Astrocyte (in vitro differentiated cells and primary cell): Measurements from ENCODE around the gene PBXIP1. TPM values are rescaled to one million over a fixed set of nuclear protein-coding genes. Genes with fewer than 3 reads are reported as not detected.

Source experiments
- DNase-seq: peaks from one replicate; pipeline ENCODE4 v3.0.0-alpha.2; 2010; ENCODE audit warnings: low read depth
- FAIRE-seq: peaks from 2 replicates; lab custom pipeline; 2011; peaks lifted over from hg19 to GRCh38; lab: Jason Lieb, UNC
- H2AFZ ChIP-seq: 2 replicates; pipeline ENCODE4 v1.6.0; 2012; ENCODE audit warnings: low read depth, low read length, inconsistent platforms
- H3K27ac ChIP-seq: 2 replicates; pipeline ENCODE4 v1.5.1; 2011; ENCODE audit warnings: low read depth, low read length, inconsistent platforms
- H3K27me3 ChIP-seq: 2 replicates; pipeline ENCODE4 v1.6.0; 2011; ENCODE audit warnings: low read length, inconsistent platforms; ENCODE audit not compliant: insufficient read depth
- H3K36me3 ChIP-seq: 2 replicates; pipeline ENCODE4 v1.5.1; 2011; ENCODE audit warnings: low read length, inconsistent platforms; ENCODE audit not compliant: insufficient read depth
- H3K4me1 ChIP-seq: 2 replicates; pipeline ENCODE4 v1.5.1; 2011; ENCODE audit warnings: low read length, inconsistent platforms; ENCODE audit not compliant: insufficient read depth
- H3K4me2 ChIP-seq: 2 replicates; pipeline ENCODE4 v1.6.0; 2012; ENCODE audit warnings: low read length, inconsistent platforms
- H3K4me3 ChIP-seq: 2 replicates; pipeline ENCODE4 v1.5.1; 2011; ENCODE audit warnings: low read depth, mild to moderate bottlenecking, low read length, inconsistent platforms; ENCODE audit not compliant: insufficient read depth
- H3K79me2 ChIP-seq: 2 replicates; pipeline ENCODE4 v1.6.0; 2012; ENCODE audit warnings: mild to moderate bottlenecking, low read length, inconsistent platforms; ENCODE audit not compliant: insufficient read depth
- H3K9ac ChIP-seq: 2 replicates; pipeline ENCODE4 v1.6.0; 2012; ENCODE audit warnings: mild to moderate bottlenecking, low read length, inconsistent platforms
- H3K9me3 ChIP-seq: 2 replicates; pipeline ENCODE4 v1.5.1; 2012; ENCODE audit warnings: low read depth, mild to moderate bottlenecking, low read length, inconsistent platforms; ENCODE audit not compliant: insufficient read depth
- H4K20me1 ChIP-seq: 2 replicates; pipeline ENCODE4 v1.6.0; 2012; ENCODE audit warnings: low read length, inconsistent platforms; ENCODE audit not compliant: insufficient read depth
- H3K27ac Mint-ChIP-seq: one replicate; pipeline ENCODE4 v1.8.0; 2021; ENCODE audit warnings: mild to moderate bottlenecking, mixed read lengths; ENCODE audit not compliant: unreplicated experiment
- H3K27me3 Mint-ChIP-seq: one replicate; pipeline ENCODE4 v1.8.0; 2021; ENCODE audit warnings: low read depth, mixed read lengths; ENCODE audit not compliant: unreplicated experiment
- H3K36me3 Mint-ChIP-seq: one replicate; pipeline ENCODE4 v1.8.0; 2021; ENCODE audit warnings: low read depth, mixed read lengths; ENCODE audit not compliant: unreplicated experiment
- H3K4me1 Mint-ChIP-seq: one replicate; pipeline ENCODE4 v1.8.0; 2021; ENCODE audit warnings: low read depth, mixed read lengths; ENCODE audit not compliant: unreplicated experiment
- H3K4me3 Mint-ChIP-seq: one replicate; pipeline ENCODE4 v1.8.0; 2021; ENCODE audit warnings: mild to moderate bottlenecking, moderate library complexity, mixed read lengths; ENCODE audit not compliant: unreplicated experiment
- H3K9me3 Mint-ChIP-seq: one replicate; pipeline ENCODE4 v1.8.0; 2021; ENCODE audit warnings: mild to moderate bottlenecking, mixed read lengths; ENCODE audit not compliant: unreplicated experiment
- EZH2 ChIP-seq: IDR thresholded peaks from 2 replicates; pipeline ENCODE4 v1.6.1; 2012; ENCODE audit warnings: mild to moderate bottlenecking, low read length, inconsistent platforms; ENCODE audit not compliant: insufficient read depth
- total RNA-seq: library from RNA; stranded (reverse); gene quantifications from 2 replicates; pipeline ENCODE4 v1.2.1, GENCODE V29; 2021
- TF ChIP-seq, protein P1 (sequence below): IDR thresholded peaks from 2 replicates; pipeline ENCODE4 v1.5.1; 2011; ENCODE audit warnings: low read depth, mild to moderate bottlenecking, inconsistent platforms, low read length, moderate library complexity; ENCODE audit not compliant: insufficient read depth

PBXIP1 gene
- total RNA-seq, 1 donor from 2014 or later = 89.2 TPM

DNA sequence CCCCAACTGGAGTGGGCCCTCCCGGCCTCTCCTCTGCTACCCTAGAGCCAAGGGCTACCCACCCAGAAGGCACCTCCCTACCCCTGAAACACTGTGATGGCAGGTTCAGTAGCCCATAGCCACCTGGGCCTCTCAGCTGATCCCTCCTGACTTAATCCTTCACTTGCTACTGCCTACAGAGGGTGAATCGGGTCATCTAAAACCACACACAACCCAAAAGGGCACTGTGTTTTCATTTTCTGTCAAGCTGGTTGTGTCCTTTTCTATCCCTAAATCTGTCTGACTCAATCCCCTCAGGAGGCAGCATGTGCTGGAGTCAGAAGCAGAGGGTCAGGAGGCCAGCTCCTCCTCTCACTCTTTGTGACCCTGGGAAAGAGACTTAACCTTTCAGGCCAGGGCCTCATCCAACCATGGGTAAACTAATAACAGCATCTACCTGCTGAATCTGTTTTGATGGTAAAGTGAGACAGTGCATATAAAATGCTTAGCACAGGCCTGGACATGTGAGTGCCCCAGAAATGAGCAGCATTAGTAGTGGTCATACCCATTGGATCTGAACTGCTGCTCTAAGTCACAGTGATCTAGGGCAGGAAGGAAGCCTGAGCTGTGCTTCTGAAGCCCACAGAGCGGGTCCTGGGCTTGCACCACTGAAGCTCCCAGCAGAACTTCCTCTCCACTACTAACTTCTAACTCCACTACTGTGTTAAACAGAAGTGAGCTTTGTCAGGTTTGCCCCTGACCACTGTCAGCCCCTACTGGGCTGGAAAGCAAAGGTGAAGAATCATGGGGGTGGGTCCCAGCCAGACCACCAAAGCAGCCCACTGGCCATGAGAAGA, 30.3 kb downstream of the PBXIP1 start:
- no peak overlapping the region for H3K4me2 ChIP-seq
- Mint-ChIP-seq H3K27me3 (no peaks in the 10 kb centered on the region), H3K27ac (no peak overlapping the region), H3K4me3 (no peak overlapping the region), H3K4me1 (peaks cover 2% of the 10 kb centered on the region), H3K9me3 (peaks cover 5% of the 10 kb centered on the region), H3K36me3 (peaks cover 42% of the 10 kb centered on the region)
- H3K4me3 ChIP-seq = no peak overlapping the region
- no peaks in the 10 kb centered on the region for H3K9me3 ChIP-seq
- H3K9ac ChIP-seq = no peak overlapping the region
- peaks cover 3% of the 10 kb centered on the region for H4K20me1 ChIP-seq
- no peaks in the 10 kb centered on the region for H3K79me2 ChIP-seq
- H3K27ac ChIP-seq = no peak overlapping the region
- no peaks in the 10 kb centered on the region for H3K36me3 ChIP-seq
- H3K4me1 ChIP-seq = no peaks in the 10 kb centered on the region
- no peak for FAIRE-seq
- no peaks in the 10 kb centered on the region for H3K27me3 ChIP-seq
- no peak overlapping the region for H2AFZ ChIP-seq
- TF ChIP-seq, protein P1, sequence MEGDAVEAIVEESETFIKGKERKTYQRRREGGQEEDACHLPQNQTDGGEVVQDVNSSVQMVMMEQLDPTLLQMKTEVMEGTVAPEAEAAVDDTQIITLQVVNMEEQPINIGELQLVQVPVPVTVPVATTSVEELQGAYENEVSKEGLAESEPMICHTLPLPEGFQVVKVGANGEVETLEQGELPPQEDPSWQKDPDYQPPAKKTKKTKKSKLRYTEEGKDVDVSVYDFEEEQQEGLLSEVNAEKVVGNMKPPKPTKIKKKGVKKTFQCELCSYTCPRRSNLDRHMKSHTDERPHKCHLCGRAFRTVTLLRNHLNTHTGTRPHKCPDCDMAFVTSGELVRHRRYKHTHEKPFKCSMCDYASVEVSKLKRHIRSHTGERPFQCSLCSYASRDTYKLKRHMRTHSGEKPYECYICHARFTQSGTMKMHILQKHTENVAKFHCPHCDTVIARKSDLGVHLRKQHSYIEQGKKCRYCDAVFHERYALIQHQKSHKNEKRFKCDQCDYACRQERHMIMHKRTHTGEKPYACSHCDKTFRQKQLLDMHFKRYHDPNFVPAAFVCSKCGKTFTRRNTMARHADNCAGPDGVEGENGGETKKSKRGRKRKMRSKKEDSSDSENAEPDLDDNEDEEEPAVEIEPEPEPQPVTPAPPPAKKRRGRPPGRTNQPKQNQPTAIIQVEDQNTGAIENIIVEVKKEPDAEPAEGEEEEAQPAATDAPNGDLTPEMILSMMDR = no peak
- TF ChIP-seq EZH2 = no peak
- no peak for DNase-seq

GRCh38 chr1:154923695-154924094, 32.2 kb downstream of the PBXIP1 start:
- FAIRE-seq = no peak
- Mint-ChIP-seq H3K27ac (no peak overlapping the region), H3K27me3 (no peaks in the 10 kb centered on the region), H3K9me3 (peaks cover 5% of the 10 kb centered on the region), H3K4me3 (no peak overlapping the region), H3K36me3 (peaks cover 34% of the 10 kb centered on the region), H3K4me1 (peaks cover 2% of the 10 kb centered on the region)
- H3K4me2 ChIP-seq = no peak overlapping the region
- no peaks in the 10 kb centered on the region for H3K36me3 ChIP-seq
- no peak overlapping the region for H3K4me3 ChIP-seq
- no peaks in the 10 kb centered on the region for H3K4me1 ChIP-seq
- no peak overlapping the region for H2AFZ ChIP-seq
- no peaks in the 10 kb centered on the region for H3K27me3 ChIP-seq
- peaks cover 3% of the 10 kb centered on the region for H4K20me1 ChIP-seq
- H3K9ac ChIP-seq = no peak overlapping the region
- no peaks in the 10 kb centered on the region for H3K79me2 ChIP-seq
- no peak for DNase-seq
- H3K27ac ChIP-seq = no peak overlapping the region
- no peak for TF ChIP-seq EZH2
- TF ChIP-seq, protein P1 = no peak
- no peaks in the 10 kb centered on the region for H3K9me3 ChIP-seq

DNA sequence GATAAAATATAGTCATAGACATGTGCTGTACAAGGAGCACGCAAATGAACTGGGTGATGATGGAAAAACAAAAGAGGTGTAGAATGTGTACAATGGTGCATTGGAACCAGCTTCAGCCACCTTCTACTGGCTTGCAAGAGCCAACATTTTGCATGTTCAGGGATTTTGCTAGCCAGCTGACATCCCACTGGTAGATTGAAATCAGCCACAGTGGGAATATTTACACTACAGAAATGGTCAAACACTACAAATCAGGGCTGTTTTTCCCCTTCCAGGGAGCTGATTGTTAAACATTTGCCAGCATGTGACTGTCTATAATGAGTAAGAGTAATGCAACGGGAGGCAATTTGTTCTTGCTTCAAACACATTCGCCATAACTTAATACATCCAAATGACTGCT, 42.6 kb downstream of the PBXIP1 start:
- no peaks in the 10 kb centered on the region for H4K20me1 ChIP-seq
- Mint-ChIP-seq H3K9me3 (peaks cover 23% of the 10 kb centered on the region), H3K27ac (no peak overlapping the region), H3K4me1 (no peaks in the 10 kb centered on the region), H3K4me3 (no peak overlapping the region), H3K36me3 (peaks cover 8% of the 10 kb centered on the region), H3K27me3 (peaks cover 28% of the 10 kb centered on the region)
- FAIRE-seq (no peak), DNase-seq (no peak)
- H3K79me2 ChIP-seq = no peaks in the 10 kb centered on the region
- peaks cover 6% of the 10 kb centered on the region for H3K27me3 ChIP-seq
- no peak overlapping the region for H3K4me3 ChIP-seq
- no peak overlapping the region for H2AFZ ChIP-seq
- no peak for TF ChIP-seq EZH2
- TF ChIP-seq, protein P1 = no peak
- H3K4me1 ChIP-seq = no peaks in the 10 kb centered on the region
- H3K9me3 ChIP-seq = no peaks in the 10 kb centered on the region
- H3K9ac ChIP-seq = no peak overlapping the region
- H3K36me3 ChIP-seq = no peaks in the 10 kb centered on the region
- no peak overlapping the region for H3K4me2 ChIP-seq
- no peak overlapping the region for H3K27ac ChIP-seq
